Cardiac muscle cell (in vitro differentiated cells and primary cell): ENCODE results near the gene BRD1. TPM values are rescaled to one million over a fixed set of nuclear protein-coding genes. Genes with fewer than 3 reads are reported as not detected.
"Not testable (repeated sequence)": the region's sequence is repeated elsewhere in the genome, so short reads cannot be mapped to it uniquely, and the experiment has no call there.

Source experiments
- DNase-seq, 2 donors: peaks; one replicate each; pipeline versions ENCODE4 v3.0.0 to v3.0.0-alpha.2; 2010 to 2017; ENCODE audit warnings: low read depth in 1 of 2, low spot score in 1 of 2
- H3K27ac ChIP-seq: fragments of 200-600 bp; sonication (generic); 2 replicates; pipeline ENCODE4 v1.5.1; 2016
- H3K27me3 ChIP-seq: fragments of 200-600 bp; sonication (generic); 2 replicates; pipeline ENCODE4 v1.6.0; 2016; ENCODE audit warnings: control low read depth
- H3K36me3 ChIP-seq: fragments of 200-600 bp; sonication (generic); 2 replicates; pipeline ENCODE4 v1.5.1; 2016; ENCODE audit warnings: control low read depth
- H3K4me1 ChIP-seq: fragments of 200-600 bp; sonication (generic); 2 replicates; pipeline ENCODE4 v1.8.1; 2017; ENCODE audit warnings: low read depth, mild to moderate bottlenecking, mixed run types
- H3K4me3 ChIP-seq: fragments of 200-600 bp; sonication (generic); 2 replicates; pipeline ENCODE4 v1.5.1; 2016; ENCODE audit warnings: mild to moderate bottlenecking
- H3K9me3 ChIP-seq: fragments of 200-600 bp; sonication (generic); 2 replicates; pipeline ENCODE4 v1.5.1; 2017; ENCODE audit warnings: low read depth, mild to moderate bottlenecking, control low read depth
- CTCF ChIP-seq: IDR thresholded peaks from 2 replicates; pipeline ENCODE4 v1.5.1; 2012; ENCODE audit warnings: low read depth, mild to moderate bottlenecking, low read length
- polyA plus RNA-seq: library from polyadenylated mRNA; unstranded; fragments of >200 nt; fragmentation: Nextera tagmentation; extraction: Ambion mirVana; gene quantifications from 2 replicates; pipeline ENCODE4 v1.2.1, GENCODE V29; 2016
- total RNA-seq: library from RNA; depleted of rRNA; stranded (reverse); fragments of >200 nt; gene quantifications from 2 replicates; pipeline ENCODE4 v1.2.3, GENCODE V29; 2016

Gene BRD1
- total and polyA plus RNA-seq, 2 experiments from 2014 or later = 25.8 to 40.9 TPM

- Histone ChIP-seq H3K4me1 (peaks cover 17% of the 10 kb centered on the region), H3K36me3 (peaks cover 26% of the 10 kb centered on the region), H3K27me3 (no peaks in the 10 kb centered on the region), H3K4me3 (peak overlapping the region; percentile 88), H3K9me3 (no peaks in the 10 kb centered on the region), H3K27ac (no peak overlapping the region)
- DNase-seq = peak in 1 of 2 donors; percentile 16
- TF ChIP-seq CTCF = no peak
These were observed 2.2 kb downstream of the BRD1 start for GRCh38 chr22:49825436-49825835.

- no peak for DNase-seq
- TF ChIP-seq CTCF = no peak
- Histone ChIP-seq H3K9me3 (no peaks in the 10 kb centered on the region), H3K27ac (no peak overlapping the region), H3K4me1 (peaks cover 17% of the 10 kb centered on the region), H3K27me3 (no peaks in the 10 kb centered on the region), H3K4me3 (no peak overlapping the region), H3K36me3 (peaks cover 26% of the 10 kb centered on the region)
These were observed 2.7 kb downstream of the BRD1 start for GRCh38 chr22:49824936-49825335.

GRCh38 chr22:49824185-49824925, 3.3 kb downstream of the BRD1 start:
- Histone ChIP-seq H3K27ac (no peak overlapping the region), H3K9me3 (no peaks in the 10 kb centered on the region), H3K27me3 (no peaks in the 10 kb centered on the region), H3K36me3 (peaks cover 28% of the 10 kb centered on the region), H3K4me3 (no peak overlapping the region), H3K4me1 (peaks cover 17% of the 10 kb centered on the region)
- no peak for TF ChIP-seq CTCF
- DNase-seq = no peak

GRCh38 chr22:49823289-49824045, 4.2 kb downstream of the BRD1 start:
- Histone ChIP-seq H3K27me3 (no peaks in the 10 kb centered on the region), H3K4me1 (peaks cover 17% of the 10 kb centered on the region), H3K4me3 (no peak overlapping the region), H3K27ac (no peak overlapping the region), H3K36me3 (peaks cover 31% of the 10 kb centered on the region), H3K9me3 (no peaks in the 10 kb centered on the region)
- no peak for TF ChIP-seq CTCF
- no peak for DNase-seq

GRCh38 chr22:49821741-49822140, 5.9 kb downstream of the BRD1 start:
- Histone ChIP-seq H3K36me3 (peaks cover 41% of the 10 kb centered on the region), H3K4me1 (peaks cover 17% of the 10 kb centered on the region)
- not testable (repeated sequence) for DNase-seq, H3K4me3 ChIP-seq, H3K27me3 ChIP-seq, H3K9me3 ChIP-seq, H3K27ac ChIP-seq

- Histone ChIP-seq H3K36me3 (peaks cover 41% of the 10 kb centered on the region), H3K4me3 (no peak overlapping the region), H3K27me3 (no peaks in the 10 kb centered on the region), H3K4me1 (peaks cover 15% of the 10 kb centered on the region), H3K27ac (no peak overlapping the region), H3K9me3 (no peaks in the 10 kb centered on the region)
- no peak for TF ChIP-seq CTCF
- no peak for DNase-seq
These were observed 6.7 kb downstream of the BRD1 start for GRCh38 chr22:49820984-49821383.
